ENCODE measurements around the gene KITLG.

DNA sequence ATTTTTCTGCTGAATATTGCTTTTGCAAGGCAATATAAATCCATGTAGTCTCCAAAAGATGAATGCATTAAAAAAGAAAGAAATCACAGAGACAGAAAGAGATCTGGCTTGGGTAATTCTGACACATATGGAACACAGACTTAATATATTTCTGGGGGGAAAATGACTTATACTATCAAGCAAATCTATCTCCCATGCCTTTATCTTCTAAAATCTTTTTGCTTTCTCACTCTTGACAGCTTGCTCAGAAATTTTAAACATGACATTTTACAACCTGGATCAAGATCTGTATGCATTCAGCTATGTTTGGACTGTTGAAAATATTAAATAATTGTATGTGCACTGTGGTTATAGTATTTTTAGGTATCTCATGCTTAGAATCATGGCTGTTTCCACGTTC is 73.0 kb downstream of the KITLG start:
- no peak for TF ChIP-seq POLR2A (IDR thresholded peaks at IDR 0.05; ENCODE audit: low read length)
- TF ChIP-seq CTCF (IDR thresholded peaks at IDR 0.05), result no peak
- no peak for TF ChIP-seq ESRRA (IDR thresholded peaks at IDR 0.05; ENCODE audit: borderline replicate concordance, low read length)
- no peak for TF ChIP-seq MAFK (IDR thresholded peaks at IDR 0.05; ENCODE audit: partially characterized antibody)
- no peak for TF ChIP-seq HDAC2 (IDR thresholded peaks at IDR 0.05)
- TF ChIP-seq CEBPB (IDR thresholded peaks at IDR 0.05), result no peak
- no peak for TF ChIP-seq PBX3 (IDR thresholded peaks at IDR 0.05)
- TF ChIP-seq MYC (IDR thresholded peaks at IDR 0.05; ENCODE audit: borderline replicate concordance, low read length), result no peak
- no peak for TF ChIP-seq FOSL2 (IDR thresholded peaks at IDR 0.05)
- no peak for TF ChIP-seq FOSL2 (CRISPR knock-in tag; IDR thresholded peaks at IDR 0.05)
- TF ChIP-seq, protein P1, sequence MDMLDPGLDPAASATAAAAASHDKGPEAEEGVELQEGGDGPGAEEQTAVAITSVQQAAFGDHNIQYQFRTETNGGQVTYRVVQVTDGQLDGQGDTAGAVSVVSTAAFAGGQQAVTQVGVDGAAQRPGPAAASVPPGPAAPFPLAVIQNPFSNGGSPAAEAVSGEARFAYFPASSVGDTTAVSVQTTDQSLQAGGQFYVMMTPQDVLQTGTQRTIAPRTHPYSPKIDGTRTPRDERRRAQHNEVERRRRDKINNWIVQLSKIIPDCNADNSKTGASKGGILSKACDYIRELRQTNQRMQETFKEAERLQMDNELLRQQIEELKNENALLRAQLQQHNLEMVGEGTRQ (IDR thresholded peaks at IDR 0.05), result no peak
- no peak for TF ChIP-seq BHLHE40 (IDR thresholded peaks at IDR 0.05; ENCODE audit: low read depth, low read length)
- no peak for TF ChIP-seq RAD21 (conservative IDR thresholded peaks at IDR 0.05 in 1 of 2, IDR thresholded peaks at IDR 0.05 in 1 of 2)
- TF ChIP-seq PHF8 (IDR thresholded peaks at IDR 0.05; ENCODE audit: borderline replicate concordance, low read depth), result no peak
- no peak for TF ChIP-seq KDM1A (IDR thresholded peaks at IDR 0.05; ENCODE audit: low read depth)
